Measurements from ENCODE around the gene CSK.

Gene CSK

GRCh38 chr15:74788042-74788682 lies 6.3 kb downstream of the CSK start:
- peak in 2 of 6 experiments; percentile 45 to 56 for DNase-seq

GRCh38 chr15:74788683-74789151 lies 6.8 kb downstream of the CSK start:
- DNase-seq = peak; percentile 34 to 84 (median 62)

- peak in 5 of 6 experiments; percentile 26 to 55 (median 40) for DNase-seq
These were observed 7.3 kb downstream of the CSK start for GRCh38 chr15:74789171-74789631.

- no peak for DNase-seq
These were observed 7.8 kb downstream of the CSK start for GRCh38 chr15:74789741-74790079.

GRCh38 chr15:74790080-74790916 lies 8.4 kb downstream of the CSK start:
- DNase-seq = no peak

GRCh38 chr15:74791007-74791406 lies 9.1 kb downstream of the CSK start:
- DNase-seq = no peak

- no peak for DNase-seq
These were observed 9.8 kb downstream of the CSK start for GRCh38 chr15:74791667-74792066.

- peak in 1 of 6 experiments; percentile 21 for DNase-seq
These were observed 10.5 kb downstream of the CSK start for GRCh38 chr15:74792227-74793016.

- DNase-seq = peak; percentile 55 to 72 (median 69)
These were observed 11.5 kb downstream of the CSK start for GRCh38 chr15:74793135-74794028.

- no peak for DNase-seq
These were observed 12.5 kb downstream of the CSK start for GRCh38 chr15:74794248-74794969.

- DNase-seq = peak in 2 of 6 experiments; percentile 10 to 21
These were observed 13.1 kb downstream of the CSK start for GRCh38 chr15:74794970-74795349.

- peak in 4 of 6 experiments; percentile 15 to 53 (median 44) for DNase-seq
These were observed 14.2 kb downstream of the CSK start for GRCh38 chr15:74795966-74796625.

- no peak for DNase-seq
These were observed 16.7 kb downstream of the CSK start for GRCh38 chr15:74798388-74799254.

- DNase-seq = peak in 2 of 6 experiments; percentile 38 to 49
These were observed 17.5 kb downstream of the CSK start for GRCh38 chr15:74799255-74799855.

GRCh38 chr15:74799856-74800558 lies 18.1 kb downstream of the CSK start:
- peak; percentile 70 to 86 (median 83) for DNase-seq

- DNase-seq = no peak
These were observed 18.7 kb downstream of the CSK start for GRCh38 chr15:74800559-74801094.

- DNase-seq = no peak
These were observed 19.6 kb downstream of the CSK start for GRCh38 chr15:74801311-74801997.

GRCh38 chr15:74802290-74802689 lies 20.4 kb downstream of the CSK start:
- no peak for DNase-seq
